ENCODE data around the gene PPM1A. TPM values are rescaled to one million over a fixed set of nuclear protein-coding genes. Genes with fewer than 3 reads are reported as not detected.

PPM1A gene
- total and polyA plus RNA-seq, 2 of the 13 experiments (the other 11 are each of a cell fraction or from before 2014, with no cell fraction given): 23.3 to 29.8 TPM

GRCh38 chr14:60251877-60252276 lies 2.9 kb downstream of the PPM1A start:
- peak overlapping the region; percentile 82; the same call in 1 of the 2 replicates for H3K9ac ChIP-seq (ENCODE audit: insufficient read depth, low read depth, low read length)
- H3K27ac ChIP-seq (ENCODE audit: extremely low read length, insufficient read depth, low read length): peak overlapping the region; percentile 77
- ATAC-seq (no peak), FAIRE-seq (no peak), DNase-seq (ENCODE audit: low spot score) (no peak)
- 20% methylated on average over 1 of the region's 1 CpG for WGBS (ENCODE audit: low lambda C conversion rate)
- H4K20me1 ChIP-seq (ENCODE audit: insufficient read depth, low read length): peaks cover 38% of the 10 kb centered on the region
- intact Hi-C loops (cut with micrococcal nuclease; ENCODE audit: unreplicated experiment) (no loop called here), in situ Hi-C loops (cut with HindIII; ENCODE audit: extremely low pct_ligation_motif_present, low pct_unique_long_range_greater_than_20kb) (no loop called here)
- no peaks in the 10 kb centered on the region for H3K36me3 ChIP-seq (replicated peaks in 1 of 2; ENCODE audit: control insufficient read depth in 1 of 2, insufficient read depth in 2 of 2, low read length in 2 of 2)
- no peaks in the 10 kb centered on the region for H3K9me3 ChIP-seq (ENCODE audit: low read length)
- H3K27me3 ChIP-seq (ENCODE audit: control insufficient read depth in 1 of 2, insufficient read depth in 2 of 2, low read length in 2 of 2): no peaks in the 10 kb centered on the region; a peak in 1 of 5 replicates
- TF ChIP-seq ZBTB43 (CRISPR knock-in tag; conservative IDR thresholded peaks at IDR 0.05) (no peak), ZNF431 (CRISPR knock-in tag; IDR thresholded peaks at IDR 0.05; ENCODE audit: borderline replicate concordance, low read depth) (no peak), PRDM10 (CRISPR knock-in tag; IDR thresholded peaks at IDR 0.05; ENCODE audit: low read depth) (no peak), MAFF (IDR thresholded peaks at IDR 0.05; ENCODE audit: low read depth, low read length) (peak; percentile 75), MAFK (conservative IDR thresholded peaks at IDR 0.05 in 1 of 2, IDR thresholded peaks at IDR 0.05 in 1 of 2; ENCODE audit: low read length in 2 of 2) (peak; percentile 84 to 88), TFAP4 (IDR thresholded peaks at IDR 0.05; ENCODE audit: borderline replicate concordance, low read depth) (peak; percentile 24; the same call in 1 of the 2 replicates)
- TSS peak; percentile 38 for BruUV-seq (replicated peaks)
- ChIA-PET POLR2A (no interaction called here), CTCF (ENCODE audit: low intra/inter-chr PET ratio, low total read pairs) (no interaction called here)
- H3K4me1 ChIP-seq (ENCODE audit: insufficient read depth, low read length): peaks cover 55% of the 10 kb centered on the region
- H2AFZ ChIP-seq (ENCODE audit: low read length): no peak overlapping the region
- peaks cover 66% of the 10 kb centered on the region for H3K79me2 ChIP-seq (ENCODE audit: insufficient read depth, low read length)
- peak overlapping the region; percentile 83 for H3K4me2 ChIP-seq (ENCODE audit: low read depth, low read length)
- peak overlapping the region in 2 of 3 experiments; percentile 81 to 82; a peak in 2 of 6 replicates for H3K4me3 ChIP-seq (replicated peaks in 1 of 3; ENCODE audit: insufficient read depth in 1 of 3, low read depth in 2 of 3, low read length in 3 of 3)
